DOHH2 (cell line): ENCODE results near the gene BIRC7.

Experiments
- CTCF ChIP-seq: fragments of 200-600 bp; sonication (generic); IDR thresholded peaks from one replicate; pipeline ENCODE4 v1.5.1; 2014; ENCODE audit warnings: antibody characterized with exemption, mild to moderate bottlenecking, low read depth, low read length; ENCODE audit not compliant: poor library complexity, severe bottlenecking
- EZH2phosphoT487 ChIP-seq: fragments of 200-600 bp; sonication (generic); IDR thresholded peaks from 2 replicates; pipeline ENCODE4 v1.6.1; 2017; ENCODE audit warnings: borderline replicate concordance, mild to moderate bottlenecking, antibody characterized with exemption, low read length, moderate library complexity, mixed read lengths

DNA sequence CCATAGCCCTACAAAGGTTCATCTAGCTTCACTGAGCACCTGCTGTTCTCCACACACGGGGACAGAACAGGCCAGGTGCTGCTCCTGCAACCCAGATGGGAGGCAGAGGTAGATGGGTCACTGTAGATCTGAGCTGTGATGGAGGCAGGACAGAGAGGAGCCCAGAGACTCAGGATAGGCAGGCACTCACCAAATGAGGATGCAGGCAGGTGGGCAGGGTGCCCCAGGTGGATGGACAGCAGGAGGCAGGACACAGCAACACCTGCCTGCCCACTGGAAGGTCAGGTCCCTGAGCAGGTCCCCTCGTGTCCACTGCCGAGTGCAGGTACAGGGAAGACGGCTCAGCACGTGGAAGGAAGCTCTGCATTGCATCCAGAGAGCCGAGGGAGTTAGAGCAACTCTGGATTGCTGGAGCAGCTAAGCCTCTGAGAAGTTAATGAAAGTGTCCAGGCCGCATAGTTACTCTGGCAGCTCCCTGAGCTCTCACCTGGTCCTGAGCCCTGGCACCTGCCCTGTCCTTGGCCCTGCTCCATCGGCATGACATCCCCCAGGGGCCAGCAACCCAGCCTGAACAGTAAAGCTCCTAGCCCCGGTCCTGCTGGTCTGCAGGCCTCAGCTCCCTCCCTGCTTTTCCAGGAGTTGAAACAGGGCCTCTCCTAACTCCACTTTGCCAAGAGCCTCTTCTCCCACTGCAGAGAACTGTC lies 14.9 kb upstream of the BIRC7 start:
- TF ChIP-seq CTCF (no peak), EZH2phosphoT487 (no peak)
